B cell (primary cell): ENCODE results near the gene DYNC1I1. TPM values are rescaled to one million over a fixed set of nuclear protein-coding genes. Genes with fewer than 3 reads are reported as not detected.

Experiments
- ATAC-seq: fragments of 200-7000 bp; cut with Tn5 transposase; one replicate; pipeline ENCODE4 v1.10.0; 2021; ENCODE audit warnings: low read depth, mild to moderate bottlenecking, moderate number of reproducible peaks, moderate library complexity
- CTCF ChIA-PET: fragments of 350-600 bp; sonication (Branson Sonifier 250); formaldehyde crosslinking; loops from one replicate; lab custom pipeline; 2021; ENCODE audit warnings: antibody characterized with exemption, inconsistent platforms; lab: Charles Lee
- POLR2A ChIA-PET: fragments of 350-600 bp; sonication (Branson Sonifier 250); formaldehyde crosslinking; loops from one replicate; lab custom pipeline; 2021; ENCODE audit warnings: antibody characterized with exemption; lab: Charles Lee
- DNase-seq: peaks from one replicate; pipeline ENCODE4 v3.0.0; 2013
- H2AFZ ChIP-seq: 2 replicates; pipeline ENCODE4 v1.6.1; 2012; ENCODE audit warnings: mild to moderate bottlenecking, low read depth, low read length; ENCODE audit not compliant: insufficient read depth, poor library complexity, severe bottlenecking
- H3K27ac ChIP-seq, 2 donors: 1 replicate in 1 of 2; 2 replicates in 1 of 2; pipeline ENCODE4 v1.5.1; 2012 to 2013; ENCODE audit warnings: low read length in 2 of 2, mild to moderate bottlenecking in 2 of 2, moderate library complexity in 1 of 2
- H3K27me3 ChIP-seq, 4 experiments: fragments of 200-600 bp in 1 of 4; sonication (generic) in 1 of 4; replicated peaks in 1 of 4; 1 replicate in 2 of 4; 2 replicates in 2 of 4; pipeline versions ENCODE4 v1.6.1 to v1.7.0; 2013 to 2016; ENCODE audit warnings: low read length in 3 of 4, mild to moderate bottlenecking in 2 of 4, mixed read lengths in 1 of 4, moderate library complexity in 1 of 4; ENCODE audit not compliant: insufficient read depth in 4 of 4, control insufficient read depth in 3 of 4; ENCODE audit errors: control extremely low read depth in 1 of 4
- H3K36me3 ChIP-seq, 2 experiments: replicated peaks in 1 of 2; 1 replicate in 1 of 2; 2 replicates in 1 of 2; pipeline versions ENCODE4 v1.6.1 to v1.7.1; 2013; ENCODE audit warnings: low read length in 1 of 2; ENCODE audit not compliant: insufficient read depth in 2 of 2, control insufficient read depth in 1 of 2; ENCODE audit errors: control extremely low read depth in 1 of 2, extremely low read depth in 1 of 2
- H3K4me1 ChIP-seq, 2 donors: fragments of 200-600 bp in 1 of 2; sonication (generic) in 1 of 2; 1 replicate in 1 of 2; 2 replicates in 1 of 2; pipeline versions ENCODE4 v1.5.1 to v1.6.1; 2013 to 2017; ENCODE audit warnings: low read length in 2 of 2; ENCODE audit not compliant: control insufficient read depth in 2 of 2, insufficient read depth in 2 of 2
- H3K4me2 ChIP-seq: replicated peaks from 2 replicates; pipeline ENCODE3; 2012; ENCODE audit warnings: mild to moderate bottlenecking, low read depth, low read length; ENCODE audit not compliant: poor library complexity, severe bottlenecking
- H3K4me3 ChIP-seq, 5 experiments: fragments of 200-600 bp in 1 of 5; sonication (generic) in 1 of 5; 1 replicate in 3 of 5; 2 replicates in 2 of 5; pipeline versions ENCODE4 v1.5.1 to v1.7.0; 2011 to 2016; ENCODE audit warnings: low read length in 4 of 5, mild to moderate bottlenecking in 4 of 5, low read depth in 2 of 5, control low read depth in 1 of 5, moderate library complexity in 1 of 5; ENCODE audit not compliant: insufficient read depth in 1 of 5; ENCODE audit errors: control extremely low read depth in 1 of 5, extremely low read depth in 1 of 5
- H3K79me2 ChIP-seq: fragments of 200-600 bp; sonication (generic); one replicate; pipeline ENCODE4 v1.6.0; 2016; ENCODE audit warnings: low read length; ENCODE audit not compliant: control insufficient read depth, insufficient read depth
- H3K9ac ChIP-seq: fragments of 200-600 bp; sonication (generic); 2 replicates; pipeline ENCODE4 v1.6.1; 2017; ENCODE audit warnings: mild to moderate bottlenecking, low read length, moderate library complexity
- H3K9me3 ChIP-seq, 3 donors: one replicate each; pipeline versions ENCODE4 v1.6.1 to v1.7.1; 2013; ENCODE audit warnings: low read length in 2 of 3; ENCODE audit not compliant: control insufficient read depth in 2 of 3, insufficient read depth in 1 of 3; ENCODE audit errors: control extremely low read depth in 1 of 3
- H4K20me1 ChIP-seq: 2 replicates; pipeline ENCODE4 v1.6.0; 2012; ENCODE audit warnings: mild to moderate bottlenecking, low read length; ENCODE audit not compliant: insufficient read depth, control insufficient read depth, poor library complexity, severe bottlenecking
- H3K27ac Mint-ChIP-seq: one replicate; pipeline ENCODE4 v1.8.0; 2021; ENCODE audit warnings: mixed read lengths
- H3K27me3 Mint-ChIP-seq: one replicate; pipeline ENCODE4 v1.8.0; 2021; ENCODE audit warnings: mixed read lengths
- H3K4me1 Mint-ChIP-seq: one replicate; pipeline ENCODE4 v1.8.0; 2021; ENCODE audit warnings: mixed read lengths
- H3K4me3 Mint-ChIP-seq: one replicate; pipeline ENCODE4 v1.8.0; 2021; ENCODE audit warnings: mixed read lengths
- H3K9me3 Mint-ChIP-seq: one replicate; pipeline ENCODE4 v1.8.0; 2022; ENCODE audit warnings: mixed read lengths; ENCODE audit not compliant: insufficient read depth
- CTCF ChIP-seq: fragments of 200-600 bp; IDR thresholded peaks from one replicate; pipeline ENCODE4 v1.8.0; 2022; ENCODE audit warnings: antibody characterized with exemption, mild to moderate bottlenecking
- EZH2 ChIP-seq: IDR thresholded peaks from 2 replicates; pipeline ENCODE4 v1.6.1; 2012; ENCODE audit warnings: borderline replicate concordance, low read depth, mild to moderate bottlenecking, moderate library complexity, low read length; ENCODE audit not compliant: insufficient read depth, poor library complexity, severe bottlenecking
- WGBS: methylation state at CpG from one replicate; pipeline ENCODE4 v1.1.5; 2013; ENCODE audit warnings: missing lambda C conversion rate; ENCODE audit not compliant: insufficient coverage; 5-methylcytosine and 5-hydroxymethylcytosine counted together
- intact Hi-C: fragments of 100-400 bp; cut with micrococcal nuclease; formaldehyde crosslinking; loops from one replicate; pipeline ENCODE4 v1.10.0; 2022
- polyA plus RNA-seq: library from polyadenylated mRNA; depleted of rRNA; stranded (reverse); fragments of >200 nt; gene quantifications from 2 replicates; pipeline ENCODE4 v1.2.3, GENCODE V29; 2012
- total RNA-seq, 2 donors: library from RNA; stranded (reverse); fragments of 120-200 nt in 1 of 2; gene quantifications; 1 replicate in 1 of 2; 2 replicates in 1 of 2; pipeline versions ENCODE4 v1.2.3 to v1.2.4, GENCODE V29; 2013 to 2022

DYNC1I1 gene
- total and polyA plus RNA-seq, 2 donors (not counting 1 experiment from before 2014, with no cell fraction given) = not detected

DNA sequence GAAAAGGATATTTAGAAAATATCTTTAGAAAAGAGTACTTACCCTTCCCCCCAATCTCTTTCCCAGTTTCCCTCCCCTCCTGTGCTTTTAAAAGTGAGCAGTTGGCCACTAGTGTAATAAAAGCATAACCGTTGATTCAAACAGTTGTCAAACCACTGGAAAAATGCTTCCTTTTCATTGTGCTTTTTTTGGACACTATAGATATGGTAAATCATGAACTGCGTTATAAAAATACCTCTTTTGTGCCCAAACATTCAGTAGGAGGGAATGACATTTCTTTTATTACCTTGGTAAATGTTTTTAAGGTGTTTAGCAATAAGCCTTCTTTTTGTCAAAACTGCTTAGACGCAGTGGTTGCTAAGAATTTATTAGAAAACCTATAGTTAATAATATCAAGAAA is 317.2 kb downstream of the DYNC1I1 start:
- no peak for ATAC-seq
- Histone ChIP-seq H3K27me3 (no peaks in the 10 kb centered on the region), H4K20me1 (no peaks in the 10 kb centered on the region), H2AFZ (no peak overlapping the region), H3K4me1 (no peaks in the 10 kb centered on the region), H3K9ac (no peak overlapping the region), H3K36me3 (no peaks in the 10 kb centered on the region), H3K4me2 (no peak overlapping the region), H3K79me2 (no peaks in the 10 kb centered on the region), H3K9me3 (no peaks in the 10 kb centered on the region), H3K27ac (no peak overlapping the region), H3K4me3 (no peak overlapping the region)
- intact Hi-C loops = no loop called here
- Mint-ChIP-seq H3K9me3 (no peaks in the 10 kb centered on the region), H3K27me3 (peaks cover 13% of the 10 kb centered on the region), H3K27ac (no peak overlapping the region), H3K4me3 (no peak overlapping the region), H3K4me1 (no peaks in the 10 kb centered on the region)
- TF ChIP-seq EZH2 = no peak
- TF ChIP-seq CTCF = no peak
- WGBS = no CpG with 5 or more reads among the region's 3 CpGs
- DNase-seq = no peak
- CTCF ChIA-PET = no interaction called here
- POLR2A ChIA-PET = no interaction called here

GRCh38 chr7:96090756-96091155 is 318.4 kb downstream of the DYNC1I1 start:
- Histone ChIP-seq H3K27ac (no peak overlapping the region), H3K79me2 (no peaks in the 10 kb centered on the region), H3K4me2 (no peak overlapping the region), H4K20me1 (no peaks in the 10 kb centered on the region), H3K4me1 (no peaks in the 10 kb centered on the region), H2AFZ (no peak overlapping the region), H3K9me3 (no peaks in the 10 kb centered on the region), H3K27me3 (no peaks in the 10 kb centered on the region), H3K4me3 (no peak overlapping the region), H3K36me3 (no peaks in the 10 kb centered on the region), H3K9ac (no peak overlapping the region)
- Mint-ChIP-seq H3K4me1 (no peaks in the 10 kb centered on the region), H3K27ac (no peak overlapping the region), H3K9me3 (no peaks in the 10 kb centered on the region), H3K27me3 (peaks cover 13% of the 10 kb centered on the region), H3K4me3 (no peak overlapping the region)
- no CpG with 5 or more reads among the region's 6 CpGs for WGBS
- DNase-seq (no peak), ATAC-seq (no peak)
- intact Hi-C loops = no loop called here
- ChIA-PET POLR2A (no interaction called here), CTCF (no interaction called here)
- TF ChIP-seq CTCF (no peak), EZH2 (no peak)
